Daoy (cell line): ENCODE measurements around the gene SIGLEC8. TPM values are rescaled to one million over a fixed set of nuclear protein-coding genes. Genes with fewer than 3 reads are reported as not detected.

ENCODE experiments used
- DNase-seq: peaks from one replicate; pipeline ENCODE4 v3.0.0-alpha.2; 2015; ENCODE audit warnings: low read depth
- total RNA-seq: library from RNA; depleted of rRNA; stranded (reverse); fragments of >200 nt; shearing (Covaris generic); gene quantifications from 2 replicates; pipeline ENCODE4 v1.2.3, GENCODE V29; 2014; rRNA removed

The SIGLEC8 gene
- total RNA-seq, 1 experiment from 2014 or later: not detected

GRCh38 chr19:51402117-51402516, 56.1 kb downstream of the SIGLEC8 start:
- no peak for DNase-seq

Other genes with a start within 250 kb of the SIGLEC8 start
- 21.8 and 22.4 TPM in 2 replicates for gene CD33, start 233.4 kb downstream of the SIGLEC8 start, total RNA-seq
- gene SIGLECL1, start 207.4 kb downstream of the SIGLEC8 start, total RNA-seq: 0.06 TPM in 1 of 2 replicates, not detected in the other
- 0.24 TPM in 1 of 2 replicates, not detected in the other for gene IGLON5, start 146.8 kb downstream of the SIGLEC8 start, total RNA-seq
- gene VSIG10L, start 116.3 kb downstream of the SIGLEC8 start, total RNA-seq: 0.74 and 1.1 TPM in 2 replicates
- gene ETFB, start 92.1 kb downstream of the SIGLEC8 start, total RNA-seq: 155 and 193 TPM in 2 replicates
- not detected in 2 replicates for gene CLDND2, start 89.5 kb downstream of the SIGLEC8 start, total RNA-seq
- gene NKG7, start 85.8 kb downstream of the SIGLEC8 start, total RNA-seq: not detected in 2 replicates
- gene LIM2, start 70.5 kb downstream of the SIGLEC8 start, total RNA-seq: not detected in 2 replicates
- gene C19orf84, start 67.9 kb downstream of the SIGLEC8 start, total RNA-seq: not detected in 2 replicates
- gene SIGLEC10, start 40.8 kb downstream of the SIGLEC8 start, total RNA-seq: not detected in 2 replicates
- gene CEACAM18, start 20.1 kb upstream of the SIGLEC8 start, total RNA-seq: not detected in 2 replicates
- not detected in 2 replicates for gene SIGLEC12, start 43.3 kb upstream of the SIGLEC8 start, total RNA-seq
- 0.63 TPM in 1 of 2 replicates, not detected in the other for gene SIGLEC6, start 73.2 kb upstream of the SIGLEC8 start, total RNA-seq
- gene ZNF175, start 112.8 kb upstream of the SIGLEC8 start, total RNA-seq: 2.0 and 4.5 TPM in 2 replicates
- 0.74 TPM in 1 of 2 replicates, not detected in the other for gene SIGLEC5, start 171.9 kb upstream of the SIGLEC8 start, total RNA-seq
- gene SIGLEC14, start 188.4 kb upstream of the SIGLEC8 start, total RNA-seq: 0.18 and 0.34 TPM in 2 replicates
- 2.8 and 3.6 TPM in 2 replicates for gene SPACA6, start 234.9 kb upstream of the SIGLEC8 start, total RNA-seq